GM12865 (cell line): ENCODE data around the gene CHST15.

Source experiments
- DNase-seq: peaks from one replicate; pipeline ENCODE4 v3.0.0; 2010; ENCODE audit warnings: low read depth
- H3K4me3 ChIP-seq: 2 replicates; pipeline ENCODE4 v1.5.1; 2011; ENCODE audit warnings: mild to moderate bottlenecking, low read depth, low read length, control low read depth
- TF ChIP-seq, protein P1 (sequence below): IDR thresholded peaks from 2 replicates; pipeline ENCODE4 v1.5.1; 2011; ENCODE audit warnings: low read length, control low read depth, low read depth, inconsistent platforms; ENCODE audit not compliant: insufficient read depth; ENCODE audit errors: missing control alignments

Gene CHST15

DNA sequence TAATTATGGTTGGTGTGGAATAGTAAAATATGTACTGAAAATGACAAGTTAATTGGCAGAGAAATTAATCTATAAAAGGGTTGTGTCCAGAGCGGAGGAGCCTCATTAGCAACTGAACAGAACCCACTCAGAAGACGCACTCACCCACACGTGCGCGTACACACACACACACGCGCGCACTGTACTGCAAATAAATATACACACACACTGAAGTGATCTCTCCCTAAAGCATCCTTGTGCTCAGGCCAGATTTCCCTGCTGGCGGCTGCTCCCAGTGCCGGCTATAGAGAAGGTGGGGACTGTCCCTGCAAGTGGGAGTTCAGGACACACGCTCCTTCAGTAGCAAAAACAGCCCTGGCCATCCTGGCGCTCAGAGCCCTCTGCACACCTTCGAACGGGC, 85.2 kb downstream of the CHST15 start:
- no peak overlapping the region for H3K4me3 ChIP-seq
- TF ChIP-seq, protein P1, sequence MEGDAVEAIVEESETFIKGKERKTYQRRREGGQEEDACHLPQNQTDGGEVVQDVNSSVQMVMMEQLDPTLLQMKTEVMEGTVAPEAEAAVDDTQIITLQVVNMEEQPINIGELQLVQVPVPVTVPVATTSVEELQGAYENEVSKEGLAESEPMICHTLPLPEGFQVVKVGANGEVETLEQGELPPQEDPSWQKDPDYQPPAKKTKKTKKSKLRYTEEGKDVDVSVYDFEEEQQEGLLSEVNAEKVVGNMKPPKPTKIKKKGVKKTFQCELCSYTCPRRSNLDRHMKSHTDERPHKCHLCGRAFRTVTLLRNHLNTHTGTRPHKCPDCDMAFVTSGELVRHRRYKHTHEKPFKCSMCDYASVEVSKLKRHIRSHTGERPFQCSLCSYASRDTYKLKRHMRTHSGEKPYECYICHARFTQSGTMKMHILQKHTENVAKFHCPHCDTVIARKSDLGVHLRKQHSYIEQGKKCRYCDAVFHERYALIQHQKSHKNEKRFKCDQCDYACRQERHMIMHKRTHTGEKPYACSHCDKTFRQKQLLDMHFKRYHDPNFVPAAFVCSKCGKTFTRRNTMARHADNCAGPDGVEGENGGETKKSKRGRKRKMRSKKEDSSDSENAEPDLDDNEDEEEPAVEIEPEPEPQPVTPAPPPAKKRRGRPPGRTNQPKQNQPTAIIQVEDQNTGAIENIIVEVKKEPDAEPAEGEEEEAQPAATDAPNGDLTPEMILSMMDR, result no peak
- DNase-seq, result no peak

DNA sequence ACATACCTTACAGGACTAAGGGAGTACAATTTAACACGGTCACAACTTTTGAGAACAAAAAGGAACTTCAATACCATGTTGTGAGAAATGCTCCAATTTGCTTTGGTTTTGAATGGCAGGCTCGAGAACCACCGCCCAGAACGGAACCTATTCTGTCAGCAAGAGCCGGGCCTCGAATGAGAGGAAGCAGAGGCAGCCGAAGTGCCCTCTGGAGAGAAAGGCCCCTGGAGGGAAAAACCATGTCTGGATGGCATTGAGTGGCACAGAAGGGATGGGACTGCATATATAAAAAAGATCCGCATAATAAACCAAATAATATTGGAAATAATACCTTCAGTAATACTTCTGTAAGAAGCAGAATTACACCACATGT, 85.6 kb downstream of the CHST15 start:
- DNase-seq, result no peak
- TF ChIP-seq, protein P1, result no peak
- no peak overlapping the region for H3K4me3 ChIP-seq

DNA sequence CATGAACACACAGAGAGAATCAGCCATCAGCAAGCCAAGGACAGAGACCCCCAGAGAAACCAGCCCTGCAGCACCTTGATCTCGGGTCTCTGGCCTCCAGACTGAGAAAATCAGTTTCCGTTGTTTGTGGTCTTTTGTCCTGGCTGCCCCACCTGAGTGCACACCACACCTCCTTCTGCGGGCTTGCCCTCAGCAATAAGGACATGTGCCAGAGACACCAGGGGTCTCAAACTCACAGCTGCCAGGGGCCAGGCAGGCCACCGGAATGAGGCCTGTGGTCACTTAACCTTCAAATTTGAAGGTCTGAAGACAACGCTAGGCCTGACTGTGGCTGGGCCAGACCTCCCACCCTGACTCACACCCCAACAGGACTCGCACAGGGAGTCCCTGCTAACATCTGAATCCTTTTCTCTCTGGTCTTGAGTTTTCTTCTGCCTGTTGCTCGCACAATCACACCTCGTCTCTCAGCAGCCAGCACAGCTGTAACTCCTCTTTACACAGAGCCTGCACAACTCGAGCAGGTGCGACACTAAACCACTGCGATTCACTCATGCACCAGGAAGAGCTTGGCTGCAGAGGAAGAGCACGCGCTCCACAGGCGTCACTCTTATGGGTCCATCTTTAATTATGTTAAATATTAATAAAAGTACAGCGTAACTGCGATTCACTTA, 86.2 kb downstream of the CHST15 start:
- TF ChIP-seq, protein P1, result no peak
- DNase-seq, result no peak
- H3K4me3 ChIP-seq, result no peak overlapping the region

DNA sequence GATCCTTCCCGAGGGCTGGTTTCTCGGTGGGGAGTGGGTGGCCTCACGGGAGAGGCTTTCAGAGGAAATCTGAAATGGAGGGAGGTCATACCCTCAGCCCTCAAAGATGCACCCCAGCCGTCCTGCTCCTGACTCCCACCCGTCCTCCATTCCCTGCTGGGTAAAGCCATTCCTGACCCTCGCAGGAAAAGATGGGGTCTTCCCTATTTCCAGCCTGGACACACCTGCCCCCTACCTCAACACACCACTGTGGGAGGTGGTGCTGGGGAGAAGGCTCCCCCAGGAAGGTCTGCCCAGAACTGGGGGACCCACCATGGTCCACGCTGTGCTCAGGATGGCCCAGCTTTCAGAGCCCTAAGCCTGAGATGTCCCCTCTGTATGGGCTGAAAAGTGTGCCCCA, 86.9 kb downstream of the CHST15 start:
- TF ChIP-seq, protein P1, result no peak
- no peak for DNase-seq
- H3K4me3 ChIP-seq, result no peak overlapping the region

DNA sequence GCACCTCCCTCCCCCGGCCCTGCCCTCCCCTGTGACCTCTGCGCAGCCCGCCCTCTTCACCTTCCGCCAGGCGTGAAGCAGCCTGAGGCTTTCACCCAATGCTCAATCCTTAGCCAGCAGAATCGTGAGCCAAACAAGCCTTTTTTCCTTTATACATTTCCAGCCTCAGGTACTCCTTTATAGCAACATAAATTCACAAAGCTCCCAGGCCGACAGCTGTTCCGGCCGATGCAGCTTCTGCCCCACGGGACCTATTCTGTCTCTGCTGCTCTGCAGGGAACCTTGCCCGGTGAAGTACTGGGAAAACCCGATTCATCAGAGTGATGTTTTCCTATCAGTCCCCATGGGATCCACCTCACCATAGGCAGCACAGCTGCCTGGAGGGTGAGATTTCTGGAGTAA, 87.4 kb downstream of the CHST15 start:
- TF ChIP-seq, protein P1, result no peak
- H3K4me3 ChIP-seq, result no peak overlapping the region
- no peak for DNase-seq

DNA sequence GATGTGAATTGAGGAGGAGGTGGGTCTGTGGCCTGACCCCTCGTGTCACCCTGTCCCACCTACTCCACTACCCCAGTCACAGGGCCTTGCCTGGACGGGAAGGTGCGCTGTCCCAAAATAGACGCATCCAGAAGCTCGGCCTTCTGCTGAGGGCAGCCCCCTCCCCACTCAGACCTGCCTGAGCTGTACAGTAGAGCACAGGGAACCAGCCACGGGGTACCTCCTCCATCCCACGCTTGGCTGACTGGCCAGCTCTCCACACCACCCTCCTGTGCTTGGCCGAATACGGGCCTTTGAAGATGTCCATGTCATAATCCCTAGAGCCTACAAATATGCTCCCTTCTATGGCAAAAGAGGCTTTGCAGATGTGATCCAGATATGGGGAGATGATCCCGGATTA, 88.3 kb downstream of the CHST15 start:
- TF ChIP-seq, protein P1, result no peak
- no peak overlapping the region for H3K4me3 ChIP-seq
- no peak for DNase-seq

DNA sequence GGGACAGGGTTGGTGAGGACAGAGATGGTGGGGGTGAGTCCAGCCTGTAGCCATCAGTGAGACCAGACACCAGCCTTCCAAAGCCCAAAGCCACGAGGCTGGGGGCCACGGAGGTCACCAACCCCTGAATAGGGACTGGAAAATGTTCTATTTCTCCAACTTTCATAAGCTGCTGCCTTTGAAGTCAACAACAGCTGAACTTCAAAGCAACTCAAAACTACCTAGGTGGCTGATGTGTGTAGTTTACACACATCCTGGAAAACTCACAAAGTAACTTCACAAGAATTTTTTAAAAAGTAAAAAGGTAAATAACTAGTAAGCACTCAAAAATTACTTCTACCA, 88.8 kb downstream of the CHST15 start:
- TF ChIP-seq, protein P1, result no peak
- H3K4me3 ChIP-seq, result no peak overlapping the region
- DNase-seq, result no peak
